OCI-LY7 (cell line): ENCODE measurements around the gene PIK3IP1.

Source experiments
- CTCF ChIP-seq: fragments of 200-600 bp; sonication (generic); conservative IDR thresholded peaks from 2 replicates; pipeline ENCODE4 v1.5.1; 2014; ENCODE audit warnings: mild to moderate bottlenecking, antibody characterized with exemption, low read length, moderate library complexity, mixed read lengths
- EZH2phosphoT487 ChIP-seq: fragments of 200-600 bp; sonication (generic); IDR thresholded peaks from 2 replicates; pipeline ENCODE4 v1.6.1; 2018; ENCODE audit warnings: low read depth, borderline replicate concordance, mild to moderate bottlenecking, mixed run types, antibody characterized with exemption, low read length, moderate library complexity, mixed read lengths

GRCh38 chr22:31290494-31291471 is 1.5 kb downstream of the PIK3IP1 start:
- no peak for TF ChIP-seq CTCF
- TF ChIP-seq EZH2phosphoT487, result no peak
